Tibial artery (tissue), 4 donors: ENCODE results near the gene EEF1A1.

Experiments
- DNase-seq, 2 donors: peaks; one replicate each; pipeline ENCODE4 v3.0.0-alpha.2; 2019
- H3K27ac ChIP-seq, 2 donors: fragments of 200-600 bp; sonication (generic) in 1 of 2; 1 replicate in 1 of 2; 2 replicates in 1 of 2; pipeline ENCODE4 v1.5.1; 2018 to 2019; ENCODE audit warnings: mild to moderate bottlenecking in 1 of 2
- H3K27me3 ChIP-seq, 2 donors: fragments of 200-600 bp; sonication (generic) in 1 of 2; one replicate each; pipeline versions ENCODE4 v1.5.1 to v1.6.0; 2016 to 2019
- H3K36me3 ChIP-seq, 3 donors: fragments of 200-600 bp; sonication (generic) in 2 of 3; one replicate each; pipeline ENCODE4 v1.5.1; 2016 to 2019; ENCODE audit warnings: mild to moderate bottlenecking in 2 of 3
- H3K4me1 ChIP-seq, 4 donors: fragments of 200-600 bp; sonication (generic) in 2 of 4; 1 replicate in 3 of 4; 2 replicates in 1 of 4; pipeline ENCODE4 v1.5.1; 2016 to 2019
- H3K4me3 ChIP-seq, 2 donors: fragments of 200-600 bp; sonication (generic) in 1 of 2; 1 replicate in 1 of 2; 2 replicates in 1 of 2; pipeline ENCODE4 v1.5.1; 2018 to 2019; ENCODE audit warnings: mild to moderate bottlenecking in 2 of 2
- H3K9me3 ChIP-seq, 3 donors: fragments of 200-600 bp; sonication (generic) in 1 of 3; one replicate each; pipeline ENCODE4 v1.5.1; 2016 to 2019
- CTCF ChIP-seq, 2 experiments: fragments of 200-600 bp in 1 of 2; fragments of 450-650 bp in 1 of 2; IDR thresholded peaks; one replicate each; pipeline ENCODE4 v1.5.1; 2017 to 2019; ENCODE audit warnings: antibody characterized with exemption in 2 of 2, mild to moderate bottlenecking in 1 of 2, moderate library complexity in 1 of 2
- intact Hi-C: fragments of 100-400 bp; cut with DNase I; formaldehyde crosslinking; loops from one replicate; pipeline ENCODE4 v1.15.0; 2023; ENCODE audit warnings: low total_unique reads

Gene EEF1A1

GRCh38 chr6:73538116-73538779 lies 17.4 kb upstream of the EEF1A1 start:
- no peak overlapping the region for H3K27ac ChIP-seq
- no peak overlapping the region for H3K4me3 ChIP-seq
- no peak for TF ChIP-seq CTCF (IDR thresholded peaks at IDR 0.05)
- no peaks in the 10 kb centered on the region for H3K4me1 ChIP-seq
- no peaks in the 10 kb centered on the region for H3K9me3 ChIP-seq
- no peak for DNase-seq
- intact Hi-C loops = no loop called here
- H3K36me3 ChIP-seq = no peaks in the 10 kb centered on the region
- no peaks in the 10 kb centered on the region for H3K27me3 ChIP-seq

DNA sequence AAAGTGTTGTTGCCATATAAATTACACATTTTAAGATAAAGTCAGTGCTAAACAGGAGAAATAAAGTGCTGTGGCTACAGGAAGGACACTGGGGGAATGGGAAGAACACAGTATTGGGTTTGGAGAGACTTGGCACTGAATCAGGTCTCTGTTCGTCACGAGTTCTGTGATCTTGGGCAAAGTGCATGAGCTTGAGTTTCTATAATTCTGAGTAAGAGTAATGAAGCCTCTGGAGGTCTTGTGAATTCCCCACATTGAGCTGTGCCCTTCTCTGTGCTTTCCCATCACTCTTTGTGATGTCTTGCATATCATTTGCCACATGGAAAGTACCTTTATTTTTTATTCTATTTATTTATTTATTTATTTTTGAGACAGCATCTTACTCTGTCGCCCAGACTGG lies 16.8 kb upstream of the EEF1A1 start:
- no peak for TF ChIP-seq CTCF (IDR thresholded peaks at IDR 0.05)
- intact Hi-C loops = no loop called here
- DNase-seq = no peak
- Histone ChIP-seq H3K27me3 (no peaks in the 10 kb centered on the region), H3K4me1 (no peaks in the 10 kb centered on the region), H3K36me3 (no peaks in the 10 kb centered on the region), H3K27ac (no peak overlapping the region), H3K9me3 (no peaks in the 10 kb centered on the region), H3K4me3 (no peak overlapping the region)

DNA sequence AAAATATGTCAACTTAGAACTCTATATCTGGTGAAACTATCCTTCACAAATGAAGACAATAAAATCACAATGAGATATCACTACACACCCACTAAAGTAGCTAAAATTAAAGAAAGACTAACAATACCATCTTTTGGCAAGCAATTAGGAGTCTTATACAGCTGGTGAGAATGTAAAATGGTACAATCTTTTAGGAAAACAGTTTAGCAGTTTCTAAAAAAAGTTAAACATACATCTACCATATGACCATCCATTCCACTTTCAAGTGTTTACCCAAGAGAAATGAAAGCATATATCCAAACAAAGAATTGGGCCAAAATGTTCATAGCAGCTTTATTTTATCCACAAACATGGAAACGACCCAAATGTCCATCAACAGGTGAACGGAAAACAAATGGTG lies 13.8 kb upstream of the EEF1A1 start:
- intact Hi-C loops = no loop called here
- no peak overlapping the region for H3K27ac ChIP-seq
- H3K9me3 ChIP-seq = no peaks in the 10 kb centered on the region
- H3K4me1 ChIP-seq = no peaks in the 10 kb centered on the region
- no peak overlapping the region for H3K4me3 ChIP-seq
- no peak for TF ChIP-seq CTCF (IDR thresholded peaks at IDR 0.05)
- no peaks in the 10 kb centered on the region for H3K27me3 ChIP-seq
- DNase-seq = no peak
- no peaks in the 10 kb centered on the region for H3K36me3 ChIP-seq

- intact Hi-C loops = no loop called here
- Histone ChIP-seq H3K27me3 (no peaks in the 10 kb centered on the region), H3K36me3 (no peaks in the 10 kb centered on the region), H3K9me3 (no peaks in the 10 kb centered on the region), H3K4me3 (no peak overlapping the region), H3K27ac (no peak overlapping the region), H3K4me1 (no peaks in the 10 kb centered on the region)
- no peak for DNase-seq
- TF ChIP-seq CTCF (IDR thresholded peaks at IDR 0.05) = no peak
These were observed 11.5 kb upstream of the EEF1A1 start for GRCh38 chr6:73532293-73532692.

- no peak for TF ChIP-seq CTCF (IDR thresholded peaks at IDR 0.05)
- no peak overlapping the region for H3K27ac ChIP-seq
- DNase-seq = no peak
- intact Hi-C loops = no loop called here
- no peak overlapping the region for H3K4me3 ChIP-seq
- peaks cover 0 to 5% (median 1%) of the 10 kb centered on the region in 4 donors for H3K4me1 ChIP-seq
- no peaks in the 10 kb centered on the region for H3K36me3 ChIP-seq
- H3K27me3 ChIP-seq = no peaks in the 10 kb centered on the region
- no peaks in the 10 kb centered on the region for H3K9me3 ChIP-seq
These were observed 8.1 kb upstream of the EEF1A1 start for GRCh38 chr6:73528897-73529296.
